IMR-90 (cell line): Measurements from ENCODE around the gene ATP11A.

Experiments used
- CEBPB ChIP-seq: IDR thresholded peaks from 2 replicates; pipeline ENCODE4 v1.6.1; 2012; ENCODE audit warnings: low read depth, low read length, improper control_type of control experiment
- FOS ChIP-seq: fragments of 150-350 bp; IDR thresholded peaks from 2 replicates; pipeline ENCODE4 v1.6.1; 2016; ENCODE audit warnings: low read depth, low read length
- MAZ ChIP-seq: IDR thresholded peaks from 2 replicates; pipeline ENCODE4 v1.6.1; 2012; ENCODE audit warnings: low read depth, mild to moderate bottlenecking, low read length, improper control_type of control experiment, moderate library complexity, borderline replicate concordance
- MXI1 ChIP-seq: IDR thresholded peaks from 2 replicates; pipeline ENCODE4 v1.6.1; 2012; ENCODE audit warnings: low read depth, mild to moderate bottlenecking, low read length, moderate library complexity, borderline replicate concordance
- POLR2A ChIP-seq: IDR thresholded peaks from 2 replicates; pipeline ENCODE4 v1.6.1; 2012; ENCODE audit warnings: mild to moderate bottlenecking, low read depth, low read length
- RAD21 ChIP-seq: IDR thresholded peaks from 2 replicates; pipeline ENCODE4 v1.6.1; 2012; ENCODE audit warnings: low read length, improper control_type of control experiment
- RFX5 ChIP-seq: IDR thresholded peaks from 2 replicates; pipeline ENCODE4 v1.8.0; 2012; ENCODE audit warnings: low read depth, mild to moderate bottlenecking, low read length, moderate library complexity
- SMC3 ChIP-seq: fragments of 150-350 bp; IDR thresholded peaks from 2 replicates; pipeline ENCODE4 v1.6.1; 2016; ENCODE audit warnings: low read depth, mild to moderate bottlenecking, antibody characterized with exemption, low read length, moderate library complexity
- TF ChIP-seq, protein P1 (sequence below): conservative IDR thresholded peaks from 2 replicates; pipeline ENCODE4 v1.5.1; 2012; ENCODE audit warnings: mild to moderate bottlenecking, low read depth, low read length, improper control_type of control experiment
- TF ChIP-seq, protein P2 (sequence below): fragments of 150-350 bp; IDR thresholded peaks from 2 replicates; pipeline ENCODE4 v1.6.1; 2016; ENCODE audit warnings: low read depth, mild to moderate bottlenecking, low read length, moderate library complexity, borderline replicate concordance

DNA sequence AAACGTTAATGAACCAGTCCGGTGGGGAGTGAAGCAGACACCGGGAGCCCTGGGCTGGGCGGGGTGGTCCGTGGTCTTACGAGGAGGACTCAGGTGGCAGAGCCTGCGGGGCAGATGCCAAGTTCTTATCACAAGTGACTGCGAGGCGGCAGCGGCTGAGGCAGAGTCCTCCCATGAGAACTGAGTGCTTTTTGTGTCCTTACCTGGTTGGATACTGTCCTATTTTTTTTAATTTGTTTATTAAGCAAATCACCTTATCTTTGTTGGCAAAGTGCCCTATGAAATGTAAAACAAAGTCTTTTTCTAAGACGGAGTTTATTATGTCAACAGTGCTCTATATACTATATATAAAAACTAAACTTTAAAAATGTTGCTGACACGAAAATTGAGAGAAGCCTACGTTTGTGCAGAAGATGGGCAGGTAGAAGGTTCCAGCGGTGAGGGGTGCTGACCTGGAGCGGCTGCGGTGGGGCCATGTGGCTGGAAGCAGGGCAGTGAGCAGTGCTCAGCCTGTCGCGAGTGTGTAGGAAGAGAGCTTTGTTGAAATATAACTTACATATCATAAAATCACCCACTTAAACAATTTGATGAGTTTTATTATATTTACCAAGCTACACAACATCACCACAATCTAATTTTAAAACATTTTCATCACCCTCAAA is 82.2 kb downstream of the ATP11A start:
- TF ChIP-seq, protein P1, sequence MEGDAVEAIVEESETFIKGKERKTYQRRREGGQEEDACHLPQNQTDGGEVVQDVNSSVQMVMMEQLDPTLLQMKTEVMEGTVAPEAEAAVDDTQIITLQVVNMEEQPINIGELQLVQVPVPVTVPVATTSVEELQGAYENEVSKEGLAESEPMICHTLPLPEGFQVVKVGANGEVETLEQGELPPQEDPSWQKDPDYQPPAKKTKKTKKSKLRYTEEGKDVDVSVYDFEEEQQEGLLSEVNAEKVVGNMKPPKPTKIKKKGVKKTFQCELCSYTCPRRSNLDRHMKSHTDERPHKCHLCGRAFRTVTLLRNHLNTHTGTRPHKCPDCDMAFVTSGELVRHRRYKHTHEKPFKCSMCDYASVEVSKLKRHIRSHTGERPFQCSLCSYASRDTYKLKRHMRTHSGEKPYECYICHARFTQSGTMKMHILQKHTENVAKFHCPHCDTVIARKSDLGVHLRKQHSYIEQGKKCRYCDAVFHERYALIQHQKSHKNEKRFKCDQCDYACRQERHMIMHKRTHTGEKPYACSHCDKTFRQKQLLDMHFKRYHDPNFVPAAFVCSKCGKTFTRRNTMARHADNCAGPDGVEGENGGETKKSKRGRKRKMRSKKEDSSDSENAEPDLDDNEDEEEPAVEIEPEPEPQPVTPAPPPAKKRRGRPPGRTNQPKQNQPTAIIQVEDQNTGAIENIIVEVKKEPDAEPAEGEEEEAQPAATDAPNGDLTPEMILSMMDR = no peak
- TF ChIP-seq SMC3 = no peak
- no peak for TF ChIP-seq POLR2A
- no peak for TF ChIP-seq MXI1
- no peak for TF ChIP-seq RFX5
- TF ChIP-seq RAD21 = no peak
- TF ChIP-seq MAZ = no peak
- TF ChIP-seq, protein P2, sequence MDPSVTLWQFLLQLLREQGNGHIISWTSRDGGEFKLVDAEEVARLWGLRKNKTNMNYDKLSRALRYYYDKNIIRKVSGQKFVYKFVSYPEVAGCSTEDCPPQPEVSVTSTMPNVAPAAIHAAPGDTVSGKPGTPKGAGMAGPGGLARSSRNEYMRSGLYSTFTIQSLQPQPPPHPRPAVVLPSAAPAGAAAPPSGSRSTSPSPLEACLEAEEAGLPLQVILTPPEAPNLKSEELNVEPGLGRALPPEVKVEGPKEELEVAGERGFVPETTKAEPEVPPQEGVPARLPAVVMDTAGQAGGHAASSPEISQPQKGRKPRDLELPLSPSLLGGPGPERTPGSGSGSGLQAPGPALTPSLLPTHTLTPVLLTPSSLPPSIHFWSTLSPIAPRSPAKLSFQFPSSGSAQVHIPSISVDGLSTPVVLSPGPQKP = no peak
- no peak for TF ChIP-seq FOS
- no peak for TF ChIP-seq CEBPB
